Left ventricle myocardium inferior (tissue), 1 donor: ENCODE results near the gene FILIP1. TPM values are rescaled to one million over a fixed set of nuclear protein-coding genes. Genes with fewer than 3 reads are reported as not detected.

Experiments
- DNase-seq: peaks from one replicate; pipeline ENCODE4 v3.0.0-alpha.2; 2020
- H3K27ac ChIP-seq: fragments of 200-600 bp; replicated peaks from 2 replicates; pipeline ENCODE4 v1.8.0; 2021
- H3K27me3 ChIP-seq: fragments of 200-600 bp; 2 replicates; pipeline ENCODE4 v1.8.0; 2021; ENCODE audit warnings: low read depth
- H3K36me3 ChIP-seq: fragments of 200-600 bp; 2 replicates; pipeline ENCODE4 v1.8.0; 2021
- H3K4me1 ChIP-seq: fragments of 200-600 bp; 2 replicates; pipeline ENCODE4 v1.8.0; 2021
- H3K4me3 ChIP-seq: fragments of 200-600 bp; 2 replicates; pipeline ENCODE4 v1.8.0; 2021; ENCODE audit warnings: mild to moderate bottlenecking, moderate library complexity
- H3K9me3 ChIP-seq: fragments of 200-600 bp; replicated peaks from 2 replicates; pipeline ENCODE4 v1.8.0; 2021
- intact Hi-C: fragments of 100-400 bp; cut with micrococcal nuclease; formaldehyde crosslinking; loops from one replicate; pipeline ENCODE4 v1.11.0; 2022
- total RNA-seq: library from RNA; stranded (reverse); fragmentation: NEBNext Ultra II Directional; extraction: Animal tissue kit (Norgen Biotek cat#: 25700); gene quantifications from one replicate; pipeline ENCODE4 v1.2.1, GENCODE V29; 2021
- TF ChIP-seq, protein P1 (sequence below): fragments of 200-600 bp; IDR thresholded peaks from 2 replicates; pipeline ENCODE4 v1.8.0; 2021; ENCODE audit warnings: antibody characterized with exemption, mild to moderate bottlenecking, borderline replicate concordance
- donor health status: DM: no; HTN: yes; CAD: no; lungs with severe emphysema.

FILIP1 gene
- total RNA-seq, 1 donor from 2014 or later: 173 TPM

- H3K4me3 ChIP-seq: no peak overlapping the region
These were observed 149.1 kb downstream of the FILIP1 start for GRCh38 chr6:75344455-75344854.

DNA sequence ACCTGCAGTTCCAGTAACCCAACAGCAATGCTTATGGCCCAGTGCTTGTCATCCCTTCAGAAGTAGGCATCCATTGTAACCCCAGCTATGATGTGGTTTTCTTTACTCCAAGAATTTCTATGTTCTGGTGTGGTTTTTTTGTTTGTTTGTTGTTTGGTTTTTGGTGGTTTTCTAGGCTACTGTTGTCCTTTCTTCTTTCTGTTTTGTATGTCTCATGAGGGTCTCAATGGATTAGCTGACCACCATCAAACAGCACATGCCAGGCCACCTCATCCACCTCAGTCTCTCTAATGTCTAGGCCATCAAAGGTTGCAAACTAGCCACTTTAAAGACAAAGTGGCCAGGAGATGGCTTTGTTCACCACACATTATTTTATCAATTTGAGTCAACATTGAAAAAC is 149.6 kb downstream of the FILIP1 start:
- intact Hi-C loops: no loop called here
- Histone ChIP-seq H3K27me3 (no peaks in the 10 kb centered on the region), H3K9me3 (no peaks in the 10 kb centered on the region), H3K36me3 (peaks cover 13% of the 10 kb centered on the region), H3K4me3 (no peak overlapping the region), H3K27ac (no peak overlapping the region), H3K4me1 (peaks cover 36% of the 10 kb centered on the region)
- DNase-seq: no peak
- TF ChIP-seq, protein P1, sequence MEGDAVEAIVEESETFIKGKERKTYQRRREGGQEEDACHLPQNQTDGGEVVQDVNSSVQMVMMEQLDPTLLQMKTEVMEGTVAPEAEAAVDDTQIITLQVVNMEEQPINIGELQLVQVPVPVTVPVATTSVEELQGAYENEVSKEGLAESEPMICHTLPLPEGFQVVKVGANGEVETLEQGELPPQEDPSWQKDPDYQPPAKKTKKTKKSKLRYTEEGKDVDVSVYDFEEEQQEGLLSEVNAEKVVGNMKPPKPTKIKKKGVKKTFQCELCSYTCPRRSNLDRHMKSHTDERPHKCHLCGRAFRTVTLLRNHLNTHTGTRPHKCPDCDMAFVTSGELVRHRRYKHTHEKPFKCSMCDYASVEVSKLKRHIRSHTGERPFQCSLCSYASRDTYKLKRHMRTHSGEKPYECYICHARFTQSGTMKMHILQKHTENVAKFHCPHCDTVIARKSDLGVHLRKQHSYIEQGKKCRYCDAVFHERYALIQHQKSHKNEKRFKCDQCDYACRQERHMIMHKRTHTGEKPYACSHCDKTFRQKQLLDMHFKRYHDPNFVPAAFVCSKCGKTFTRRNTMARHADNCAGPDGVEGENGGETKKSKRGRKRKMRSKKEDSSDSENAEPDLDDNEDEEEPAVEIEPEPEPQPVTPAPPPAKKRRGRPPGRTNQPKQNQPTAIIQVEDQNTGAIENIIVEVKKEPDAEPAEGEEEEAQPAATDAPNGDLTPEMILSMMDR: no peak

More at GRCh38 chr6:75344455-75344854, 149.1 kb downstream of the FILIP1 start:
- Histone ChIP-seq H3K4me1 (peaks cover 40% of the 10 kb centered on the region), H3K9me3 (no peaks in the 10 kb centered on the region), H3K27me3 (no peaks in the 10 kb centered on the region), H3K27ac (no peak overlapping the region), H3K36me3 (peaks cover 13% of the 10 kb centered on the region)
- no peak for DNase-seq
- TF ChIP-seq, protein P1: no peak
- intact Hi-C loops: no loop called here

DNA sequence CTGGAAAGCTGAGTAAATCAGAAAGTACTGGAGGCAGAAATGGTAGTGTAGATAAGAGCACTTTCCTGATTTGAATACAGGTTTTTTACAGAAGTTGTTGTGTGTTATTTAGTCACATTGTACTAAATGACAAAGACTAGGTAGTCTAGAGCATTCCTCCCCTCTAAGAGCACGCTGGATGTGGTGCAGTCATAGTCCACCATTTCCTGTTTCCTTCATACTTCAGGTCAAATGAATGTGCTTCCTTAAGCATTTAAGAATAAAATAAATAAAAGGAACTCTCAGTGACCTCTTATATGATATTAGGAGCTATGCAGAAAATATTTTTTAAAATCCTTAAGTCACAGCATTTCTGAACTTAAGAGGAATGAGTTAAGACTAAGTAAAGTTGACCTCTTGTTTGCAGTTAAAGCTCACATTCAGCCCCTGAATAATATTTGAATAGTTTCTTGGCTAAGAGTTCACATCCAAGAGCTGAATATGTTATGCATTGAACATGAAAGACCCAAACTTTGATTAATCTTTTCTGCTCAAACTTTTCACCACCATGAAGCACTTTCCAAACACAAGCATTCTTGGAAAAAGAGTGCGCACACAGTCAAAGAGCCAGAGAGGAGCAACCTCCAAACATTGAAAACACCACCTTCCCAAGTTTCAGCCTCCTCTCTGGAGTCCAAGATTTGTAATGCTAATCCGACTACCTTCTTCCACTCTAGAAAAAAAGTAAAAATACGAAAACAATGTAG is 155.6 kb downstream of the FILIP1 start:
- intact Hi-C loops: no loop called here
- no peak for DNase-seq
- Histone ChIP-seq H3K9me3 (no peaks in the 10 kb centered on the region), H3K4me1 (peaks cover 47% of the 10 kb centered on the region), H3K27me3 (no peaks in the 10 kb centered on the region), H3K27ac (no peak overlapping the region), H3K4me3 (no peak overlapping the region), H3K36me3 (peaks cover 19% of the 10 kb centered on the region)
- TF ChIP-seq, protein P1: no peak

- intact Hi-C loops: no loop called here
- peak overlapping the region; percentile 25 for H3K4me3 ChIP-seq
- no peaks in the 10 kb centered on the region for H3K9me3 ChIP-seq
- H3K4me1 ChIP-seq: peaks cover 54% of the 10 kb centered on the region
- DNase-seq: no peak
- no peaks in the 10 kb centered on the region for H3K27me3 ChIP-seq
- peak overlapping the region; percentile 69 for H3K27ac ChIP-seq
- peaks cover 19% of the 10 kb centered on the region for H3K36me3 ChIP-seq
- TF ChIP-seq, protein P1: no peak
These were observed 159.1 kb downstream of the FILIP1 start for GRCh38 chr6:75334266-75335040.

DNA sequence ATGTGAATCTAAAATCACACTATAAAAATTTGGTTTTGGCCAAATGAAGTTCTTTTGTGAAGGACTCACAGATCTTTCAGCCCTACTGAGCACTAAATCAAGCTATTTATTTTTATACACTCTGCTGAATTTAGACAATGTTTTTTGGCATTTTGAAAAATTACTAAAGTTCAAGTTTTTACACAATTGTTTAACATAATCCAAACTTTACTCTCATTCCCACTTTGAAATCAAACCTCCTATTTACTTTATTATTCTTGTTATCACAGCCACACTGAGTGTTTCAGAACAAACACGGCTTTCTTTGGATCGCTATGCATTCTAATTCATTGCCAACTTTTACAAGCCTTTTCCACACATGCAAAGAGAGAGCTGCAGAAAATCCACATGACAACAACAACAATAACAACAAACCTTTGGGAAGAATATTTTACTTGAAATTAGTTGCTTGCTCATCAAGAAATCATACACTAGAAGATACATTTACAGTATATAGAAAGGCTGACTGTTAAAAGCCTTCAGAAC is 159.9 kb downstream of the FILIP1 start:
- Histone ChIP-seq H3K4me1 (peaks cover 54% of the 10 kb centered on the region), H3K36me3 (peaks cover 16% of the 10 kb centered on the region), H3K9me3 (no peaks in the 10 kb centered on the region), H3K27ac (peak overlapping the region; percentile 69), H3K4me3 (peak overlapping the region; percentile 25), H3K27me3 (no peaks in the 10 kb centered on the region)
- intact Hi-C loops: no loop called here
- DNase-seq: no peak
- TF ChIP-seq, protein P1: no peak
